Upper lobe of right lung (tissue), 1 donor: ENCODE measurements around the gene PLCB3. TPM values are rescaled to one million over a fixed set of nuclear protein-coding genes. Genes with fewer than 3 reads are reported as not detected.

Experiments used
- ATAC-seq: fragments of 200-7000 bp; cut with Tn5 transposase; one replicate; pipeline ENCODE4 v1.9.1; 2020; ENCODE audit warnings: mild to moderate bottlenecking, moderate library complexity
- DNase-seq: peaks from one replicate; pipeline ENCODE4 v3.0.0-alpha.2; 2020
- H3K27ac ChIP-seq: fragments of 200-600 bp; one replicate; pipeline ENCODE4 v1.8.0; 2022
- H3K27me3 ChIP-seq: fragments of 200-600 bp; one replicate; pipeline ENCODE4 v1.8.0; 2022; ENCODE audit warnings: mild to moderate bottlenecking
- H3K36me3 ChIP-seq: fragments of 200-600 bp; one replicate; pipeline ENCODE4 v1.8.0; 2022
- H3K4me1 ChIP-seq: fragments of 200-600 bp; one replicate; pipeline ENCODE4 v1.8.0; 2022
- H3K4me3 ChIP-seq: fragments of 200-600 bp; one replicate; pipeline ENCODE4 v1.8.0; 2022; ENCODE audit warnings: mild to moderate bottlenecking
- H3K9me3 ChIP-seq: fragments of 200-600 bp; one replicate; pipeline ENCODE4 v1.8.0; 2022
- intact Hi-C: fragments of 100-400 bp; cut with DNase I; formaldehyde crosslinking; loops from one replicate; pipeline ENCODE4 v1.11.0; 2022
- total RNA-seq: library from RNA; stranded (reverse); fragmentation: NEBNext Ultra II Directional; extraction: Animal tissue kit (Norgen Biotek cat#: 25700); gene quantifications from one replicate; pipeline ENCODE4 v1.2.1, GENCODE V29; 2021
- TF ChIP-seq, protein P1 (sequence below): fragments of 200-600 bp; IDR thresholded peaks from one replicate; pipeline ENCODE4 v1.8.0; 2022; ENCODE audit warnings: antibody characterized with exemption
- donor health status: DM: no; HTN: yes; CAD: no; lungs with severe emphysema.

Gene PLCB3
- total RNA-seq, 1 donor from 2014 or later: 32.4 TPM

DNA sequence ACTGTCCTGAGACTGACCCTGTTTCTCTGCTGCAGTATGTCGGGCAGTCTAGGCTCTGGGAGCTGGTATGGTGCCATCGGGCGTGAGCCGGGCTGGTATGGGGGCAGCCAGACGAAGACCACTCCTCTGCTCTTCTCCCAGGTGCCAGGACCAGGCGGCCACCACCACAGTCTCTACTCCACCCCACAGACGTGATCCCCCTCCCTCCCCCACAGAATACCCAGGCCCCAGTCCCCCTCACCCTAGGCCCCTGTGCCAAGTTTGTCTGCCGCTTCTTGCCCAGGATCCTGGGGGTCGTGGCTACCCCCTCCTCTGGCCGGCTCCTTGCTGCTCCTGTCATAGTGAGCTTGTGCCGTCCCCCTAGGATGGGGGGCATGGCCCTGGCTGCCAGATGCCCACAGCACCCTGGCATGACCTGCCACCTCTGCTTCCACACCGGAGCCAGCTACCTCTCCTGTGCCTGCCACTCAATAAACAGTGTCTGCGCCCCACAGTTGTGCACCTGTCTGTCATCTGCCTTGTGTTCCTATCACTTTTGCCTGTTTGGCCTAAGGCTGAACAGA, 37.8 kb downstream of the PLCB3 start:
- no peak for DNase-seq
- TF ChIP-seq, protein P1, sequence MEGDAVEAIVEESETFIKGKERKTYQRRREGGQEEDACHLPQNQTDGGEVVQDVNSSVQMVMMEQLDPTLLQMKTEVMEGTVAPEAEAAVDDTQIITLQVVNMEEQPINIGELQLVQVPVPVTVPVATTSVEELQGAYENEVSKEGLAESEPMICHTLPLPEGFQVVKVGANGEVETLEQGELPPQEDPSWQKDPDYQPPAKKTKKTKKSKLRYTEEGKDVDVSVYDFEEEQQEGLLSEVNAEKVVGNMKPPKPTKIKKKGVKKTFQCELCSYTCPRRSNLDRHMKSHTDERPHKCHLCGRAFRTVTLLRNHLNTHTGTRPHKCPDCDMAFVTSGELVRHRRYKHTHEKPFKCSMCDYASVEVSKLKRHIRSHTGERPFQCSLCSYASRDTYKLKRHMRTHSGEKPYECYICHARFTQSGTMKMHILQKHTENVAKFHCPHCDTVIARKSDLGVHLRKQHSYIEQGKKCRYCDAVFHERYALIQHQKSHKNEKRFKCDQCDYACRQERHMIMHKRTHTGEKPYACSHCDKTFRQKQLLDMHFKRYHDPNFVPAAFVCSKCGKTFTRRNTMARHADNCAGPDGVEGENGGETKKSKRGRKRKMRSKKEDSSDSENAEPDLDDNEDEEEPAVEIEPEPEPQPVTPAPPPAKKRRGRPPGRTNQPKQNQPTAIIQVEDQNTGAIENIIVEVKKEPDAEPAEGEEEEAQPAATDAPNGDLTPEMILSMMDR: no peak
- Histone ChIP-seq H3K4me3 (no peak overlapping the region), H3K4me1 (peaks cover 11% of the 10 kb centered on the region), H3K27me3 (peaks cover 31% of the 10 kb centered on the region), H3K36me3 (no peaks in the 10 kb centered on the region), H3K27ac (no peak overlapping the region), H3K9me3 (no peaks in the 10 kb centered on the region)
- intact Hi-C loops: no loop called here
- ATAC-seq: no peak

DNA sequence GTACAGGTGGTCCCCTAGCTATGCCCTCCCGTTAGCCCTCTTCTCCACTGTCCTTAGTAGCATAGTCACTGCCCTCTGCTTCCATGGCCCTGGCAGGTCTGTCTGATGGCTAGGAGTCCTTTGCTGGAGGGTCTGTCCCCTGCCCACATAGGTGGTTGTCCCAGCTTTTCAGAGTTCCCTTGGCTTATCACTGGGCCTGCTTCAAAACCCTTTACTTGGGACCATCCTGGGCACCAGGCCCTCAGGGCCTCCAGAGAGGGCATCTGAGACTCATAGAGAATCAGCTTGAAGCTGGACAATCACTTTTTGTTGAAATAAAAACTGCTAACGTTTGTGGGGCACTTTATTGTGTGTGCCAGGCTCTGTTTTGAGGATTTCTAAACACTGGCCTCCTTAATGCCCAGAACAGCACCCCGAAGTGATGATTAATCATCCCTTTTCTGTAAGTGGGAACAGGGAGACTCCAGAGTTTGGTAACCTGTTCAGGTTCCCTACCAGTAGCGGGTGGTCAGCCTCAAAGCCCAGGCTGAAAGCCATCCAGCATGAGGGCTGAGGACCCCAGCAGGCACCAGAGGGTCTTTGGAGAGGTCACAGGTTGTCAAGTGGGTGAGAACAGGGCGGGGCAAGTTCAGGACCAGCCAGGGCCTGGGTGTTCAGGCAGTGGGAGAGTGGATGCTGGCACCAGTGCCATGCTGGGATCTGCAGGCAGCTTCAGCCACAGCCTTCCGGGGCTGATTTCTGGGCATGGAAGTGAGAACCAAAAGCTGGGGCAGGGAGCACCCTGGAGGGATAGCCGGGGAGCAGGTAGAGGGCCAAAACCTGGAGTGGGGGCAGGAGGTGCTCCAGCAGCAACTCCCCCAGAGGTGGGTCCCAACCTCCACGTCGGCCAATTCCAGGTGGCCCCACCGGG, 39.3 kb downstream of the PLCB3 start:
- TF ChIP-seq, protein P1: no peak
- ATAC-seq (no peak), DNase-seq (no peak)
- H3K4me1 ChIP-seq: peaks cover 8% of the 10 kb centered on the region
- no peak overlapping the region for H3K27ac ChIP-seq
- H3K36me3 ChIP-seq: no peaks in the 10 kb centered on the region
- intact Hi-C loops: no loop called here
- H3K9me3 ChIP-seq: no peaks in the 10 kb centered on the region
- H3K4me3 ChIP-seq: no peak overlapping the region
- peaks cover 44% of the 10 kb centered on the region for H3K27me3 ChIP-seq

DNA sequence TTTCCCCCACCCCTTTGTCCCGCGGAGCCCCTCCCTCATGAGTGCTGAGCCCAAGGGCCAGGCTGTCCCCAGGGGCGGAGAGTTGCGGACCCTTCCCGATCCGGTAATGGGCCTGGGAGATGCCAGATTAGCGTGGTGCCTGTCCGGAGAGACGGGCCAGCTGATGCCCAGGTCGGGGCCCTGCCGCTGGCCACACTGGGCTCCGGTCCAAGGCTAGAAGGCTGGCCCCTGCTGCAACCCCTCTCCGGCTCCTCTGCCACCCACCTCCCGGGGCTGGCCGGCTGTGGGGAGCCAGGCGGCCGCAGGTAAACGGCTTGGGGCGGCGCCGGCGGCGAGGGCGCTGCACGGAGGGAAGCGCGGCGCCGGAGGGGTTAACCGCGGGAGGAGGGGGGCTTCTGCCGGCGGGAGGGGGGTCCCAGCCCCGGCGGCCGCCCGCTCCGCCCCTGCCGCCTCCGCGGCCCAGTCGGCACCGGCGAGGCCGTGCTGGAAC, 40.0 kb downstream of the PLCB3 start, which contains the start of gene KCNK4:
Gene KCNK4 (plus strand): TSS at position 41 of the 490 bp plus-strand sequence. CDS start 1,717 bp downstream, outside the sequence.
- Histone ChIP-seq H3K4me1 (peaks cover 4% of the 10 kb centered on the region), H3K27ac (no peak within 1 kb of the TSS), H3K9me3 (no peaks in the 10 kb centered on the region), H3K27me3 (peaks cover 45% of the 10 kb centered on the region), H3K4me3 (peak within 1 kb of the TSS; percentile 36), H3K36me3 (no peaks in the 10 kb centered on the region)
- ATAC-seq (no peak), DNase-seq (no peak)
- TF ChIP-seq, protein P1: no peak
- intact Hi-C loops: no loop called here

DNA sequence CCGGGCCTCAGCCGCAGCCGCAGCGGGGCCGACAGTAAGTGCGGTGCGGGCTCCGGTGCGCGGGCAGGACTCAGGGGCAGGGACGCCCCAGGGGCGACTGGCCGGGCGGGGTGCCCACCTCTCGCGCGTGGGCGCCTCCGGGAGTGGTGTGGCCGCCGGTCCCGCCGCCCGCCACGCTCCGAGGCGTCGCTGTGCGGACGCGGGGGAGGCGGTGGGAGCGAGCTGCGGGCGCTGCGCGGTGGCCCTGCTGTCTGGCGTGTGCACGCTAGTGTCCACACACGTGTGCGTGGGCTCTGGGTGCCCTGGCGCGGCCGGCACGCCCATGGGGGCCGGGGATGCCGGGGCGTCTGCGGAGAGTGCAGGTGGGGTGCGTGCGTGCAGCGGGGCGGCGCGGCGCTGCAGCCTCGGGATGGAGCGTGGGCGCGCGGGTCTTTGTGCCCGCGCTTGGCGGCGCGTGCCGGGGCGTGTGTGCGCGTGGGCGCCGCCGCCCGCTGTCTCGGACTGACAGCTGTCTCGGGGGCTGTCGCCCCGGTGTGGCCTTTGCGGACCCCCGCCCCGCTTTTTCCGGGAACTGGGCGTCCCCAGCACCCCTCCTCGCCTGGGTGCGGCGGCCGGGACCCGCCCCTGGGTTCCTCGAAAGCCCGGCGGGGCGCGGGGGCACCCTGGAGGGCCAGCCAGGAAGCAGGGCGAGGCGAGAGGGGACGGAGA, 40.6 kb downstream of the PLCB3 start:
- H3K36me3 ChIP-seq: no peaks in the 10 kb centered on the region
- H3K27ac ChIP-seq: no peak overlapping the region
- TF ChIP-seq, protein P1: no peak
- intact Hi-C loops: no loop called here
- no peaks in the 10 kb centered on the region for H3K9me3 ChIP-seq
- peak overlapping the region; percentile 36 for H3K4me3 ChIP-seq
- DNase-seq (no peak), ATAC-seq (peak; percentile 2)
- no peaks in the 10 kb centered on the region for H3K4me1 ChIP-seq
- peaks cover 51% of the 10 kb centered on the region for H3K27me3 ChIP-seq

DNA sequence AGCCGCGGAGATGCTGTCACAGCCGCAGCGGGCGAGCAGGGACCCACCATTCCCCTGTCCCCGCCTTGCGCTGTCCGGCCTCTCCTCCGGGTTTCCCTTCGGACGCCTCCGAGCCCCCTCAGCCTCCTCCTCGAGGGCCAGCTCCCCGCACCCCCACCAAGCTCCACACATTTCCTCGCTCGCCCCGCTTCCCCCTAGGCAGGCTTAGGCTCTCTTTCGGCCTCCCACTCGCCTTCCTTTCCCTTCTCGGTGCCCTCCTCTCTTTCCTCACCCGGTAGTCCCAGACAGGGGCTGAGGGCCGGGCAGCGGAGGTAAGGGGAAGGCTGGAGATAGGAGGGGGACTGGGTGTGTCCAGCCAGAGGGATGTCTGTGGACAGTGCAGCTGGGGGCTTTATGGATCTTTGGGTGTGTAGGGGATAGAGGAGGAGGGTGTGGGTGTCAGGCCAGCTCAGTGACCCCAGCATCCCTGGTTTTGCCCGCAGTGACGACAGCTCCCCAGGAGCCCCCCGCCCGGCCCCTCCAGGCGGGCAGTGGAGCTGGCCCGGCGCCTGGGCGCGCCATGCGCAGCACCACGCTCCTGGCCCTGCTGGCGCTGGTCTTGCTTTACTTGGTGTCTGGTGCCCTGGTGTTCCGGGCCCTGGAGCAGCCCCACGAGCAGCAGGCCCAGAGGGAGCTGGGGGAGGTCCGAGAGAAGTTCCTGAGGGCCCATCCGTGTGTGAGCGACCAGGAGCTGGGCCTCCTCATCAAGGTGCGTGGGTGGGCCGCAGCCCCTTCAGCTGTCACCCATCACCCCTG, 41.3 kb downstream of the PLCB3 start:
- peak overlapping the region; percentile 36 for H3K4me3 ChIP-seq
- H3K36me3 ChIP-seq: no peaks in the 10 kb centered on the region
- ATAC-seq (peak; percentile 3), DNase-seq (no peak)
- H3K4me1 ChIP-seq: no peaks in the 10 kb centered on the region
- TF ChIP-seq, protein P1: no peak
- no peaks in the 10 kb centered on the region for H3K9me3 ChIP-seq
- H3K27me3 ChIP-seq: peaks cover 59% of the 10 kb centered on the region
- no peak overlapping the region for H3K27ac ChIP-seq
- intact Hi-C loops: no loop called here
